Measurements from ENCODE around the gene NRCAM.

The NRCAM gene

GRCh38 chr7:108129018-108129965 is 326.9 kb downstream of the NRCAM start:
- no peak for DNase-seq (ENCODE audit: low read depth in 2 of 2)

GRCh38 chr7:108128514-108128913 is 327.7 kb downstream of the NRCAM start:
- DNase-seq (ENCODE audit: low read depth in 2 of 2): no peak

- DNase-seq (ENCODE audit: low read depth in 2 of 2): no peak
Measured at GRCh38 chr7:108127461-108127860, 328.8 kb downstream of the NRCAM start.

GRCh38 chr7:108124820-108125219 is 331.4 kb downstream of the NRCAM start:
- no peak for DNase-seq (ENCODE audit: low read depth in 2 of 2)

GRCh38 chr7:108122181-108122580 is 334.1 kb downstream of the NRCAM start:
- no peak for DNase-seq (ENCODE audit: low read depth in 2 of 2)

- no peak for DNase-seq (ENCODE audit: low read depth in 2 of 2)
Measured at GRCh38 chr7:108120933-108121332, 335.3 kb downstream of the NRCAM start.

GRCh38 chr7:108120196-108120595 is 336.0 kb downstream of the NRCAM start:
- no peak for DNase-seq (ENCODE audit: low read depth in 2 of 2)

- no peak for DNase-seq (ENCODE audit: low read depth in 2 of 2)
Measured at GRCh38 chr7:108118959-108119358, 337.3 kb downstream of the NRCAM start.

- no peak for DNase-seq (ENCODE audit: low read depth in 2 of 2)
Measured at GRCh38 chr7:108114117-108114841, 342.0 kb downstream of the NRCAM start.

GRCh38 chr7:108112683-108113082 is 343.6 kb downstream of the NRCAM start:
- DNase-seq (ENCODE audit: low read depth in 2 of 2): no peak

- DNase-seq (ENCODE audit: low read depth in 2 of 2): no peak
Measured at GRCh38 chr7:108109221-108109908, 346.9 kb downstream of the NRCAM start.

- no peak for DNase-seq (ENCODE audit: low read depth in 2 of 2)
Measured at GRCh38 chr7:108108131-108108530, 348.1 kb downstream of the NRCAM start.

GRCh38 chr7:108104324-108104723 is 351.9 kb downstream of the NRCAM start:
- no peak for DNase-seq (ENCODE audit: low read depth in 2 of 2)

- no peak for DNase-seq (ENCODE audit: low read depth in 2 of 2)
Measured at GRCh38 chr7:108103558-108104298, 352.5 kb downstream of the NRCAM start.

- DNase-seq (ENCODE audit: low read depth in 2 of 2): no peak
Measured at GRCh38 chr7:108102671-108103312, 353.4 kb downstream of the NRCAM start.

GRCh38 chr7:108101759-108102158 is 354.5 kb downstream of the NRCAM start:
- DNase-seq (ENCODE audit: low read depth in 2 of 2): no peak

- DNase-seq (ENCODE audit: low read depth in 2 of 2): no peak
Measured at GRCh38 chr7:108099713-108100112, 356.5 kb downstream of the NRCAM start.

GRCh38 chr7:108097703-108098102 is 358.5 kb downstream of the NRCAM start:
- DNase-seq (ENCODE audit: low read depth in 2 of 2): no peak
